NCI-H2107 treated with DMSO at 0.1 percent for 48 hours (cell line): Measurements from ENCODE around the gene DAW1.
"Not testable (repeated sequence)": the region's sequence is repeated elsewhere in the genome, so short reads cannot be mapped to it uniquely, and the experiment has no call there.

ENCODE experiments used
- DNase-seq: peaks from one replicate; lab custom pipeline; 2025; ENCODE audit not compliant: unreplicated experiment; lab: John Stamatoyannopoulos, UW

The DAW1 gene, protein sequence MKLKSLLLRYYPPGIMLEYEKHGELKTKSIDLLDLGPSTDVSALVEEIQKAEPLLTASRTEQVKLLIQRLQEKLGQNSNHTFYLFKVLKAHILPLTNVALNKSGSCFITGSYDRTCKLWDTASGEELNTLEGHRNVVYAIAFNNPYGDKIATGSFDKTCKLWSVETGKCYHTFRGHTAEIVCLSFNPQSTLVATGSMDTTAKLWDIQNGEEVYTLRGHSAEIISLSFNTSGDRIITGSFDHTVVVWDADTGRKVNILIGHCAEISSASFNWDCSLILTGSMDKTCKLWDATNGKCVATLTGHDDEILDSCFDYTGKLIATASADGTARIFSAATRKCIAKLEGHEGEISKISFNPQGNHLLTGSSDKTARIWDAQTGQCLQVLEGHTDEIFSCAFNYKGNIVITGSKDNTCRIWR

GRCh38 chr2:227871375-227871791, at the start of gene DAW1:
DAW1 (plus strand) TSS chr2:227871631; CDS start chr2:227871690, 59 bp downstream.
- no peak for DNase-seq

- DNase-seq = no peak
Observed at GRCh38 chr2:227822416-227823003, 48.9 kb upstream of the DAW1 start.

GRCh38 chr2:227823922-227824321, 47.5 kb upstream of the DAW1 start:
- no peak for DNase-seq

GRCh38 chr2:227824711-227825110, 46.7 kb upstream of the DAW1 start:
- no peak for DNase-seq

GRCh38 chr2:227826019-227826521, 45.4 kb upstream of the DAW1 start:
- no peak for DNase-seq

DNA sequence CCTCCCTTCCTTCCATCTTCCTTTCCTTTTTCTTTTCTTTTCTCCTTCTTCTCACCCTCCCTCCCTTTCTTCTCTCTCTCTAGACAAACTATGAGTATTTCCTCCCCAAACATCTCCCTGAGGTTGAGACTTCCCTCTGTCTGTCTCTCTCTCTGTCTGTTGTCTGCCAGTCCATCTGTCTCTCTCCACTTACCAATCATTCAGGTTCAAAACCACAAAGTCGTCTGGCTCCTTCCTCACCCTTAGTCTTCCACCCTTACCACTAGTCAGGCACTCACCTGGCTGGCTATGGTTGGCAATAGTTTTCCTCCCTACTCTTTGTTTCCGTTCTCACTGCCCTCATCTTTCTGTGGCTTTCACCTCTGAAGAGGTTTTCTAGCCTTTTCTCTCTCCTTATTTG, 44.9 kb upstream of the DAW1 start:
- DNase-seq = no peak

- no peak for DNase-seq
Observed at GRCh38 chr2:227827143-227827542, 44.3 kb upstream of the DAW1 start.

- no peak for DNase-seq
Observed at GRCh38 chr2:227828477-227828912, 42.9 kb upstream of the DAW1 start.

GRCh38 chr2:227829337-227829736, 42.1 kb upstream of the DAW1 start:
- DNase-seq = no peak

DNA sequence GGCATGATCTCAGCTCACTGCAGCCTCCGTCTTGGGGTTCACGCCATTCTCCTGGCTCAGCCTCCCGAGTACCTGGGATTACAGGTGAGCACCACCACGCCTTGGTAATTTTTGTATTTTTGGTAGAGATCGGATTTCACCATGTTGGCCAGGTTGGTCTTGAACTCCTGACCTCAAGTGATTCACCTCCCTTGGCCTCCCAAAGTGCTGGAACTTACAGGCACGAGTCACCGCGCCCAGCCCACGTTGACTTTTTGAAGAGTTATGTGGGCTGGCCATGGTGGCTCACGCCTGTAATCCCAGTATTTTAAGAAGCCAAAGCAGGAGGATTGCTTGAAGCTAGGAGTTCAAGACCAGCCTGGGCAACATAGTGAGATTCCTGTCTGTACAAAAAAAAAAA, 37.0 kb upstream of the DAW1 start:
- DNase-seq = no peak

DNA sequence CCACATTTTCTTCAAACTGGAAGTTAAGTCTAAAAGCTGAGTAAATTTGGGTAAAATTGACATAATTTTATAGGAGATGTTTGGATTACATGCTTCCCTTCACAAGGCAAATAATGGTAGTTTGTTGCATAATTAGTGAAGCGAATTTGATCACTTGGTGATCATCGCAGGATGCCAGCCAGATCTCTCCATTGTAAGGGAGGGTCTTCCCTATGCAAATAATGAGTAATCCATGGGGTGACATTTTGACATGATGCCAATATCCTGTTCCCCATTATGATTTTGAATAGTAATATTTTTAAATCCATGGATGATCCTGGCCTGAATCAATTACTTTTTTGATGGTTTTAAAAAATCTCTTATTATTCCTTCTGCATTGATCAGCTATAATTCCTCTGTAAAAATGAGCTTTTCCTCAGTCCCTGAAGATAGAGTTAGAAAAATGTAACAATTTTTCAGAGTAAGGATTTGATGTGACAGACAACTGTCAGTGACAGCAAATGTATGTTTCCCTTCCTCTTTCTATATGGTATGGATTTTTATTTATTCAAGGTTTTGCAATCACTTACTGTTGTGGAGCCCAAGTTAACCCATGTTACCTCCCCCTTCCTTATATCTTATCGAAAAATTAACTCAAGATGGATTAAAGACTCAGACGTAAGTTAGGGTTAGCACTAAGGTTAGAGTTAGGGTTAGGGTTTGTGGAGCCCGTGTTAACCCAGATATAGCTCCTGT, 36.3 kb upstream of the DAW1 start:
- DNase-seq = no peak

GRCh38 chr2:227839339-227840129, 31.9 kb upstream of the DAW1 start:
- DNase-seq = not testable (repeated sequence)

DNA sequence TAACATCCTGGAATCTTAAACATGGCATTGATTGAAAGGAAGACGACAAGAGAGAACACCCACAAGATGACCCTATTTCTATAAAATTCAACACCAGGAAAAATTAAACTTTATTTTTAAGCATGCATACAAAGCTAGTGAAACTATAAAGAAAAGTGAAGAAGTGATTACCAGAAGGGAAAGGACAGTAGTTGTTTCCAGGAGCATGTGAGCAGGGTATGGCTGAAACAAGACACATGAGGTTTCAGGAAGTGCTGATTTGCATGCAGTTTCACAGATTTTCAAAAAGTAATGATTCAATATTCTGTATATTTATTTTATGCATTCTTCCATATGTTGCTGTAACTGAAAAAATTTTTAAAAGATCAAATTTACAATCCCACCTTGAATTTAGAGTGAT, 24.6 kb upstream of the DAW1 start:
- no peak for DNase-seq

GRCh38 chr2:227848146-227848545, 23.3 kb upstream of the DAW1 start:
- DNase-seq = no peak

DNA sequence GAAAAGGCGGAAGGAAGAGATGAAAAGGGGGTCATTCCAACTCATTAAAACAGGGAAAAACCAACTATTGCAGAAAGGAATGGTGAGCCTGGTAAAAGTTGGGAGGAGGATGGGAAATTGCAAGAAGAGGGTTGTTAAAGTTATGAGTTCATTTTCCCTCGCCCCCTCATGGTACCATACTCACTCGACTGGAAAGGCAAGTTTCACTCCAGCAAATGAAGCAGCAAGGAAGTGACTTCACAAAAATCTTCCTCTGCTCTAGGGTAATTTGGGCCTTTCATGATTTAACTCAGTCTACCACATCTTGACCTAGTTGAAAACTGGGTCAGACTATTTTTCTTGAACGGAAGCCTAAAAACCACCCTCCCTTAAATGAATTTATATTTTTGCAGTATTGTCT, 22.8 kb upstream of the DAW1 start:
- DNase-seq = no peak

GRCh38 chr2:227849906-227850305, 21.5 kb upstream of the DAW1 start:
- DNase-seq = no peak

DNA sequence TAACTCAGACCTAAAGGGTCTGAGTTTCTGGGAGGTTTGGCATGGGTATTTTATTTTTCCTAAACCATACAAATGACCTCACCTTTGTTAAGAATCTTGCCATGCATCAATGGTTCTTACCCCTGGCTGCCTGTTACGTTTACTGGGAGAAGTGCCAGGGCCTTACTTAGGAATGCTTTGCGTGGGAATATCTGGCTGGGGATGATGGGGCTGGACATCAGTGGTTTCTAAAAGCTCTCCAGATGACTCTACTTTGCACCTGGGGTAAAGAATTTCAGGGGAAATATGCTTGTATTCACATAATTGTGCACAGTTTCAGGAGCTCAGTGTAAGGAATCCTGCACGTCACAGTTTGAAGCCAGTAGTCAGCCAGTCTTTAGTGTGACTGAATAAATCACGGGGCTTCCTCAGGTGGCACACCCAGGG, 18.2 kb upstream of the DAW1 start:
- DNase-seq = peak; percentile 43

GRCh38 chr2:227853765-227854271, 17.6 kb upstream of the DAW1 start:
- peak; percentile 69 for DNase-seq

- no peak for DNase-seq
Observed at GRCh38 chr2:227855440-227855839, 16.0 kb upstream of the DAW1 start.

DNA sequence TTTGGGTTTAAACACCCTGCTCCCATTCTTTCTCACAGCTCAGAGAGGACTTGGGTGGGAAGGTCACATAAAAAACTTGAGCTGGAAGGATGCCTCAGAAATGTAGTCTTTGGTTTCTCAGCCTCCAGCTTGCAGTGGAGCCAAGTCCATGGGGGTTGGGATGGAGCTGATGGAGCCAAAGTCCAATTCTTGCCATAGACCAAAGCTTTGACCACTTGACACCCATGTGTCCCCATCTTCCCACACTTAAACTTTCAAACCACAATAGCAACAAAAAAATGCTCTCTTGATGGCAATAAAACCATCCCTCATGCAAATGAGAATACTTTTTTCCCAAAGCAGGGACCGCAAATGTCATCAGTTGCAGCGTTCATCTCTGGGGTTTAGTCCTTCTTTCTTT, 14.7 kb upstream of the DAW1 start:
- no peak for DNase-seq

DNA sequence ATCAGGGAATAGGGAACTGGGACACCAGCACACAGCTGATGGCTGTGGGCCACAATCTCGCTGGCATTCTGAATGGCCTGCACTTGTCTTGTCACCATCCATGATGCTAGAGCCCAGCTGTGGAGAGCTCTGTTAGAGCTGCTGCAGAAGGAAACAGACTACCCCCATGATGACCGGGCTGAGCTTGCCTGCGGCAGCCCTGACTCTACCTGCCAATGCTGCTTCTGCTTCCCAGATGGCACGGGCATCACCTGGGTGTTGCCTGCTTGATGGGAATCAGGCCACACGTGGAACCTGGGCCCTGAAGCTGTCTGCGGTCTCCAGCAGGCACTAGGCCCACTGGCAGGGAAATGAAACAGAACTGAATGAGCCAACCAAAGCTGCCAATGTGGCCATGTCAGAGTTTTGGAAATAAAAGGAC, 11.2 kb upstream of the DAW1 start:
- DNase-seq = no peak
